ENCODE results near the gene EMILIN2.

GRCh38 chr18:2843146-2843545 lies 3.7 kb upstream of the EMILIN2 start:
- TF ChIP-seq HEYL (CRISPR knock-in tag; IDR thresholded peaks at IDR 0.05) = no peak
- no peak for TF ChIP-seq CTCF (IDR thresholded peaks at IDR 0.05)
- no peak for TF ChIP-seq POLR2A (IDR thresholded peaks at IDR 0.05; ENCODE audit: low read length)
- no peak for TF ChIP-seq JUN (IDR thresholded peaks at IDR 0.05)
- TF ChIP-seq EP300 (IDR thresholded peaks at IDR 0.05) = no peak
